WERI-Rb-1 (cell line): Measurements from ENCODE around the gene SOX2.

Experiments used
- DNase-seq: peaks from one replicate; pipeline ENCODE4 v3.0.0-alpha.2; 2020
- H3K27ac ChIP-seq: fragments of 250-450 bp; sonication (Bioruptor Pico); 2 replicates; pipeline ENCODE4 v1.5.1; 2020; ENCODE audit warnings: mild to moderate bottlenecking, moderate library complexity
- H3K27me3 ChIP-seq: fragments of 250-450 bp; sonication (Bioruptor Pico); 2 replicates; pipeline ENCODE4 v1.5.1; 2021; ENCODE audit warnings: mild to moderate bottlenecking, low read depth, moderate library complexity; ENCODE audit not compliant: insufficient read depth, severe bottlenecking
- H3K36me3 ChIP-seq: fragments of 250-450 bp; sonication (Bioruptor Pico); 2 replicates; pipeline ENCODE4 v1.5.1; 2020; ENCODE audit warnings: mild to moderate bottlenecking, moderate library complexity
- H3K4me3 ChIP-seq: 2 replicates; pipeline ENCODE4 v1.5.1; 2011; ENCODE audit warnings: low read depth, mild to moderate bottlenecking, control low read depth, low read length
- H3K9me3 ChIP-seq: fragments of 250-450 bp; sonication (Bioruptor Pico); 2 replicates; pipeline ENCODE4 v1.5.1; 2021; ENCODE audit warnings: mild to moderate bottlenecking, moderate library complexity; ENCODE audit not compliant: severe bottlenecking
- TF ChIP-seq, protein P1 (sequence below): IDR thresholded peaks from 2 replicates; pipeline ENCODE4 v1.5.1; 2011; ENCODE audit warnings: low read depth, mild to moderate bottlenecking, control low read depth, inconsistent platforms, low read length

The SOX2 gene

DNA sequence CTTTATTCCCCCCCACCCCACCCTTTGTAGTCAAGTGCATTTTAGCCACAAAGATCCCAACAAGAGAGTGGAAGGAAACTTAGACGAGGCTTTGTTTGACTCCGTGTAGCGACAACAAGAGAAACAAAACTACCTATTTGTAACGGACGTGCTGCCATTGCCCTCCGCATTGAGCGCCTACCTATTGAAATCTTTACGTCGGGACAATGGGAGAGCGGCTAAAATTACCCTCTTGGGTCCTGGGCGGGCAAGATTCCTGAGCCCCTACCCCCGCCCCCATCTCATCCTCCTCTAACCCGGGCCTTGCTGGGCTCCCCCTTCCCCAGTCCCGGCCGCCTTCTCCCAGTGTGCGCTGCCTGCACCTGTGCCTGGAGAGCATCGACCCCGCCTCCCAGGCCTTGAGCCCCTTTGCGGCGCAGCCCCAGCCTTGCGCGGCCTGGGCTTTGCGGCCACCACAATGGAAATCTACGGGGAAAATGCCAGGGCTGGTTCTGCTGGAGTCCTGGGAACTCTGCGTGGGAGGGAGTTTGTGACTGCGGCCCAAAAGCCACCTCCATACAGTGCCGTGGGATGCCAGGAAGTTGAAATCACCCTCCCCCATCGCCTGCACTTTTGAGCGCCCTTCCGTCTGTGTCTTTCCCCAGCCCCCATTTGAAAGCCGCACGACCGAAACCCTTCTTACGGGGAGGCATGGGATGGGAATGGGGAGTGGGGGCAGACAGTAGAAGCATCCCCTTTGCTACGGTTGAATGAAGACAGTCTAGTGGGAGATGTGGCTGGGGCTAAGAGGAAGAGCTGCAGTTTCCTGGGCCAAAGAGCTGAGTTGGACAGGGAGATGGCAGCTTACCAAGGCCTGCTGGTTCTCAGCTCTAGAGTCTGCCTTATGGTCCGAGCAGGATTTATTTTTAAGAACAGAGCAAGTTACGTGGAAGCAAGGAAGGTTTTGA, 1.1 kb upstream of the SOX2 start:
- Histone ChIP-seq H3K36me3 (no peaks in the 10 kb centered on the region), H3K27me3 (peaks cover 92% of the 10 kb centered on the region), H3K4me3 (peak overlapping the region; percentile 34), H3K9me3 (no peaks in the 10 kb centered on the region), H3K27ac (no peak overlapping the region)
- TF ChIP-seq, protein P1, sequence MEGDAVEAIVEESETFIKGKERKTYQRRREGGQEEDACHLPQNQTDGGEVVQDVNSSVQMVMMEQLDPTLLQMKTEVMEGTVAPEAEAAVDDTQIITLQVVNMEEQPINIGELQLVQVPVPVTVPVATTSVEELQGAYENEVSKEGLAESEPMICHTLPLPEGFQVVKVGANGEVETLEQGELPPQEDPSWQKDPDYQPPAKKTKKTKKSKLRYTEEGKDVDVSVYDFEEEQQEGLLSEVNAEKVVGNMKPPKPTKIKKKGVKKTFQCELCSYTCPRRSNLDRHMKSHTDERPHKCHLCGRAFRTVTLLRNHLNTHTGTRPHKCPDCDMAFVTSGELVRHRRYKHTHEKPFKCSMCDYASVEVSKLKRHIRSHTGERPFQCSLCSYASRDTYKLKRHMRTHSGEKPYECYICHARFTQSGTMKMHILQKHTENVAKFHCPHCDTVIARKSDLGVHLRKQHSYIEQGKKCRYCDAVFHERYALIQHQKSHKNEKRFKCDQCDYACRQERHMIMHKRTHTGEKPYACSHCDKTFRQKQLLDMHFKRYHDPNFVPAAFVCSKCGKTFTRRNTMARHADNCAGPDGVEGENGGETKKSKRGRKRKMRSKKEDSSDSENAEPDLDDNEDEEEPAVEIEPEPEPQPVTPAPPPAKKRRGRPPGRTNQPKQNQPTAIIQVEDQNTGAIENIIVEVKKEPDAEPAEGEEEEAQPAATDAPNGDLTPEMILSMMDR, result no peak
- no peak for DNase-seq

DNA sequence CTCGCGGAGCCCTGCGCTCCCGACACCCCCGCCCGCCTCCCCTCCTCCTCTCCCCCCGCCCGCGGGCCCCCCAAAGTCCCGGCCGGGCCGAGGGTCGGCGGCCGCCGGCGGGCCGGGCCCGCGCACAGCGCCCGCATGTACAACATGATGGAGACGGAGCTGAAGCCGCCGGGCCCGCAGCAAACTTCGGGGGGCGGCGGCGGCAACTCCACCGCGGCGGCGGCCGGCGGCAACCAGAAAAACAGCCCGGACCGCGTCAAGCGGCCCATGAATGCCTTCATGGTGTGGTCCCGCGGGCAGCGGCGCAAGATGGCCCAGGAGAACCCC, 464 bp downstream of the SOX2 start:
- TF ChIP-seq, protein P1, result no peak
- peak overlapping the region; percentile 41 for H3K4me3 ChIP-seq
- no peaks in the 10 kb centered on the region for H3K36me3 ChIP-seq
- H3K27ac ChIP-seq, result no peak overlapping the region
- no peaks in the 10 kb centered on the region for H3K9me3 ChIP-seq
- peaks cover 92% of the 10 kb centered on the region for H3K27me3 ChIP-seq
- no peak for DNase-seq

DNA sequence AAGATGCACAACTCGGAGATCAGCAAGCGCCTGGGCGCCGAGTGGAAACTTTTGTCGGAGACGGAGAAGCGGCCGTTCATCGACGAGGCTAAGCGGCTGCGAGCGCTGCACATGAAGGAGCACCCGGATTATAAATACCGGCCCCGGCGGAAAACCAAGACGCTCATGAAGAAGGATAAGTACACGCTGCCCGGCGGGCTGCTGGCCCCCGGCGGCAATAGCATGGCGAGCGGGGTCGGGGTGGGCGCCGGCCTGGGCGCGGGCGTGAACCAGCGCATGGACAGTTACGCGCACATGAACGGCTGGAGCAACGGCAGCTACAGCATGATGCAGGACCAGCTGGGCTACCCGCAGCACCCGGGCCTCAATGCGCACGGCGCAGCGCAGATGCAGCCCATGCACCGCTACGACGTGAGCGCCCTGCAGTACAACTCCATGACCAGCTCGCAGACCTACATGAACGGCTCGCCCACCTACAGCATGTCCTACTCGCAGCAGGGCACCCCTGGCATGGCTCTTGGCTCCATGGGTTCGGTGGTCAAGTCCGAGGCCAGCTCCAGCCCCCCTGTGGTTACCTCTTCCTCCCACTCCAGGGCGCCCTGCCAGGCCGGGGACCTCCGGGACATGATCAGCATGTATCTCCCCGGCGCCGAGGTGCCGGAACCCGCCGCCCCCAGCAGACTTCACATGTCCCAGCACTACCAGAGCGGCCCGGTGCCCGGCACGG, 991 bp downstream of the SOX2 start:
- peak; percentile 48 for DNase-seq
- peaks cover 92% of the 10 kb centered on the region for H3K27me3 ChIP-seq
- no peaks in the 10 kb centered on the region for H3K9me3 ChIP-seq
- peak overlapping the region; percentile 41 for H3K4me3 ChIP-seq
- H3K36me3 ChIP-seq, result no peaks in the 10 kb centered on the region
- H3K27ac ChIP-seq, result no peak overlapping the region
- TF ChIP-seq, protein P1, result no peak

DNA sequence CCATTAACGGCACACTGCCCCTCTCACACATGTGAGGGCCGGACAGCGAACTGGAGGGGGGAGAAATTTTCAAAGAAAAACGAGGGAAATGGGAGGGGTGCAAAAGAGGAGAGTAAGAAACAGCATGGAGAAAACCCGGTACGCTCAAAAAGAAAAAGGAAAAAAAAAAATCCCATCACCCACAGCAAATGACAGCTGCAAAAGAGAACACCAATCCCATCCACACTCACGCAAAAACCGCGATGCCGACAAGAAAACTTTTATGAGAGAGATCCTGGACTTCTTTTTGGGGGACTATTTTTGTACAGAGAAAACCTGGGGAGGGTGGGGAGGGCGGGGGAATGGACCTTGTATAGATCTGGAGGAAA, 1.5 kb downstream of the SOX2 start:
- DNase-seq, result no peak
- TF ChIP-seq, protein P1, result no peak

DNA sequence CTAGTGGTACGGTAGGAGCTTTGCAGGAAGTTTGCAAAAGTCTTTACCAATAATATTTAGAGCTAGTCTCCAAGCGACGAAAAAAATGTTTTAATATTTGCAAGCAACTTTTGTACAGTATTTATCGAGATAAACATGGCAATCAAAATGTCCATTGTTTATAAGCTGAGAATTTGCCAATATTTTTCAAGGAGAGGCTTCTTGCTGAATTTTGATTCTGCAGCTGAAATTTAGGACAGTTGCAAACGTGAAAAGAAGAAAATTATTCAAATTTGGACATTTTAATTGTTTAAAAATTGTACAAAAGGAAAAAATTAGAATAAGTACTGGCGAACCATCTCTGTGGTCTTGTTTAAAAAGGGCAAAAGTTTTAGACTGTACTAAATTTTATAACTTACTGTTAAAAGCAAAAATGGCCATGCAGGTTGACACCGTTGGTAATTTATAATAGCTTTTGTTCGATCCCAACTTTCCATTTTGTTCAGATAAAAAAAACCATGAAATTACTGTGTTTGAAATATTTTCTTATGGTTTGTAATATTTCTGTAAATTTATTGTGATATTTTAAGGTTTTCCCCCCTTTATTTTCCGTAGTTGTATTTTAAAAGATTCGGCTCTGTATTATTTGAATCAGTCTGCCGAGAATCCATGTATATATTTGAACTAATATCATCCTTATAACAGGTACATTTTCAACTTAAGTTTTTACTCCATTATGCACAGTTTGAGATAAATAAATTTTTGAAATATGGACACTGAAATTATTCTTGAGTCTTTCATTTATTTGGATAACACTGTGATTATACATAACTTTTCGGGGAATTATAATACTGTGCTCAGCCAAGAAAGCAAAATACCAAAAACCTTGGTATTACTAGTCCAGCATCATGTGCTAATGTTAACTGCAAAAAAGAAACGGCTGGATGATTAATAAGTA, 2.2 kb downstream of the SOX2 start:
- no peaks in the 10 kb centered on the region for H3K9me3 ChIP-seq
- no peak for DNase-seq
- H3K27me3 ChIP-seq, result peaks cover 92% of the 10 kb centered on the region
- no peak overlapping the region for H3K4me3 ChIP-seq
- no peaks in the 10 kb centered on the region for H3K36me3 ChIP-seq
- TF ChIP-seq, protein P1, result no peak
- no peak overlapping the region for H3K27ac ChIP-seq

More for the DNA sequence above, 1.5 kb downstream of the SOX2 start:
- Histone ChIP-seq H3K36me3 (no peaks in the 10 kb centered on the region), H3K4me3 (no peak overlapping the region), H3K9me3 (no peaks in the 10 kb centered on the region), H3K27ac (no peak overlapping the region), H3K27me3 (peaks cover 92% of the 10 kb centered on the region)
